Activated CD4-positive, alpha-beta T cell treated with anti-CD3 and anti-CD28 coated beads for 1 hour (primary cell): Measurements from ENCODE around the gene ASAP2.

Experiments used
- DNase-seq: peaks from one replicate; pipeline ENCODE4 v3.0.0-alpha.2; 2020

The ASAP2 gene

DNA sequence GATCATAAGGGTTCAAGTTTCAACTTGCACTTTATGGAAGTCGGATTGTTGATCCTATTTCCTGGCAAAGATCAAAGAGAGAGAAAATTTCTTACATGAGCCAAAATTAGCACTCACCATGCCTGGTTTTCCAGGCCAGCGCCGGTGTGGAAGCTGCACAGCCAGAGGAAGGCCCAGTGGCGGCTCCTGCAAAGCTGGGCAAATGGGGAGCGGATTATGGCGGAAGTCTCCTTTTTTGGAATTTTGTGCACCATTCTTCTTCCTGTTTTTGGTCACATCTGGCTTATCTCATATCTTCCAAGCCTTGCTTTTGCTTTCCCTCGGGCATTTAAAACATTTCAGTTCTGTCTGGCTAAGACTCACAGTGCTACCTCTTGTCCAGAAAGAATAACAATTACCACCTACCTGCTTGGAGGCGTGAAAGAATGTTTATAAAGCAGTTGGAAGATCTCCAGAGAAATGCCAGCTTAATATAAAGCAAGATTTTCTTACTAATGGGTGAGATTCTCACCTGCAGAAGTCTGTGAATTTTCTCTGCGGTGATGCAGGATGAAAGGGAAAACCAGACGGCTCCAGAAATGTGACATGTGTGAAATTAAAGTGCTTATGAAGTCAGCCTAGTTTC is 94.3 kb downstream of the ASAP2 start:
- DNase-seq, result no peak

DNA sequence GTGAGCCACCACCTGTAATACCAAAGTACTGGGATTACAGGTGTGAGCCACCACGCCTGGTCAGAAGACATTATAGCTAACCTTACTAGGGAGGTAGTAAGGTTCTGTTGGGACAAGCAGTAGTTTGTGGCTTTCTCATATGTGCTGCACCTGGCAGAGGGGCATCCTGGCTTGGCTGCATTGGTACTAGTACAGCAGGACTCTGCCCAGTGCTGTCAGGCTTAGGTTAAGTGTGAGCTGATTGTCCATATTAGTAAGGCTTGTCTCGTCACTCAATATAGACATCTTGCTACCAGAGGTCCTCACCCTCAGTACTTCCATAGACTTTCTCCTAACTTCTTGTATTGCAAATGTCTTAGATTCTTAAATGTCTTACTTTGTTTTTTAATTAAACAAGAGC is 96.1 kb downstream of the ASAP2 start:
- DNase-seq, result no peak

DNA sequence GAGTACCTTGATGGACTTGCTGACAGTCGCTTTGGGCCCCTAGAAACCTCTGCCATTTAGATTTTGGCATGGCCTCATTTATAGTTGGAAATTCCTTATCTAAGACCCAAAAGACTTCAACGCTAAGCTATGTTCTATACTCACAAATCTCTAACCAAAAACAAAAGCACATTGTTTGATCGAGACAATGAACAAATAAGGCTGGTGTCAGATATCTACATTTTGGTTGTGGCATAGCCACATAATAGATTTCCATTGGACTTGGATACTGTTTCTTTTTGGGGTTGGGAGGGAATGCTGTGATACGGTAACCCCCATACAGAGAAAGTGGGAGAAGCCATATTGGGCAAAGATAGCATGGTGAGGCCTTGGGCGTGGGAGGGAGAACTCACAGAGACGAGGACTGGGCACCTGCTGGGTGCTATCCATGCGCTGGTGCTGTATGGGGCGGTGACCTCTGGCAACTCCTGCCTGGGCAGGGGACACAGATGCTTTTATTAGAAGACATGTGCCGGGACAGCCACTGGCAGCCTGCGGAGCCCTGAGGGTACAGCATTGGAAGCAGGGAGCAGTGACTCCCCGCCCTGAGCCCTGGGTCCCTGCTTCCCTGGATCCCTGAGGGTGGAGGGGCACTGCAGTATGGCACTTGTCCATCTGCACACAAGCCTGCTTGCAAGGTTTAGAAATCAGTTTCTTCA is 97.1 kb downstream of the ASAP2 start:
- DNase-seq, result no peak

DNA sequence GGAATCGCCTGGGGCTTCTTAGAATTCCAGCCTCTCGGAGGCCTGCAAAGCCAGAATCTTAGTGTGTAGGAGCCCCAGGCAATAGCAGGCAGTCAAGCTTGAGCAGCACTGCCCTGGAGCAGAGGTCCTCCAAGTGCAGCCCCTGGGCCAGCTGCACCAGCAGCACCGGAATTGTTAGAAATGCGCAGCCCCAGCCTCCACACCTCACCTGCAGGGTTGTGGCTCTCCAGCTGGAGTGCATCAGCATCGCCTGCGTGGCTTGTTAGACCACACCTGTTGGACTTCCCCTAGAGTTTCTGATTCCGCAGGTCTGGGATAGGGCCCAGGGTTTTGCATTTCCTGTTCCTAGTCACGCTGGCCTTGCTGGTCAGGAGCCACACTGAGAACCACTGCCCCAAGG is 100.3 kb downstream of the ASAP2 start:
- no peak for DNase-seq

DNA sequence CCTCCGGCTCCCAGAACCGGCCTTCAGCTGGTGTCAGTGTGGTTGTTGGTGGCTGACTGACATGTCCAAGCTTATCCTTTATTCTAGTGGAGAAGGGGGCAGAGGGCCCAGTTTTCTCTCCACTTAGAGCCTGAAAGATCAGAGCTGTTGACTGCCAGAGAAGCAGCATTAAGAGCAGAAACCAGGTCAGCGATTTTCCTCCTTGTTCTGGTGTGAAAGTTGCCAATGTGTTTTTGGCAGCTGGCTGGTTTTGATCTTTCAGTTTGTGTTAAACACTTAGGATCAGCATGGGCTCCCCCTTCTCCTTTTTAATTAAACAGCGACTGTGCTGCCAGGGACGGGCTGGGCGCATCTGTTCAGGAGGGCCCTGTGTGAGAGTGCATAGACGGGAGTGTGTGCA is 100.9 kb downstream of the ASAP2 start:
- DNase-seq, result no peak

DNA sequence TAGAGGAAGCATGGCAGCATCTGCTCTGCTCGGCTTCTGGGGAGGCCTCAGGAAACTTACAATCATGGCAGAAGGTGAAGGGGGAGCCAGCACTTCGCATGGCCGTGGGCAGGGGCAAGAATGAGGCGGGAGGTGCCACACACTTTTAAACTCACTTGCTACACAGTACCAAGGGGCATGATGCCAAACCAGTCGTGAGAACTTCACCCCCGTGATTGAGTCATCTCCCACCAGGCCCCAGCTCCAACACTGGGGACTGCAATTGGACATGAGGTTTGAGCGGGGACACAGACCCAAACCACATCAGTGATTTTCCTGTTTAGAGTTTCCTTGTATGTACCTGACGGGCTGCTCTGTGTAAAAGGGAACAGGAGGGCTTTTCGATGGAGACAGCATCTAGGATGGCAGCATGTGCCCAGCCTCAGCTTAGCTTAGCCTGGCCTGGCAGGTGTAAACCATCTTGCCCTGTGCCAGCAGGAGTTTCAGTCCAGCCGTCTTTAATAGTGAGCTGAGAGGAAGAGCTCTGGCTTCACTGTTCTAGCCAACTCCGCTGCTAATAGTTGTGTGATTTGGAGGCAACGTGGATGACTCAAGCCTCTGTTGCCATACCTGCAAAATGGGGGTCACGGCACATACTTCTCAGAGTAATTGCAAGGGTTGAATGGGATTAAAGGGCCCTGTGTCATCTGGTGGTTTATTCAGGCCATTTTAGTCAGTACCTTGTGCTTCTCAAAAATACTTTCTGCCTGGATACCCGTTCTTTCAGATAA is 101.8 kb downstream of the ASAP2 start:
- DNase-seq, result no peak

DNA sequence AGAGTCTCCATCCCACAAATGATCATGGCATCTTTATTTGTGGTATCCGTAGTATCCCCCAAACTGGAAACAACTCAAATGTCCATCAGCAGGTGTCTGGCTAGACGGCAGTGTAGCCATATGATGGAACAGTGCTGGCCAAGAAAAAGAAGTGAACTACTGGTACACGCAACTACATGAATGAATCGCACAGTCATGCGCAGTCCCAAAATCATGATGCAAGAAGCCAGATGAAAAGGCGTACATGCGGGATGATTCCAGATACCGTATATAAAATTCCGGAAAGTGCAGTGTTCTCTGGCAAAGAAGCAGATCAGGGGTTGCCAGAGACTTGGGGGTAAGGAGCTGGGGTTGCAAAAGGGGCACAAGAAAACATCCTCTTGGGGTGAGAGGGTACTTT is 102.5 kb downstream of the ASAP2 start:
- DNase-seq, result no peak

DNA sequence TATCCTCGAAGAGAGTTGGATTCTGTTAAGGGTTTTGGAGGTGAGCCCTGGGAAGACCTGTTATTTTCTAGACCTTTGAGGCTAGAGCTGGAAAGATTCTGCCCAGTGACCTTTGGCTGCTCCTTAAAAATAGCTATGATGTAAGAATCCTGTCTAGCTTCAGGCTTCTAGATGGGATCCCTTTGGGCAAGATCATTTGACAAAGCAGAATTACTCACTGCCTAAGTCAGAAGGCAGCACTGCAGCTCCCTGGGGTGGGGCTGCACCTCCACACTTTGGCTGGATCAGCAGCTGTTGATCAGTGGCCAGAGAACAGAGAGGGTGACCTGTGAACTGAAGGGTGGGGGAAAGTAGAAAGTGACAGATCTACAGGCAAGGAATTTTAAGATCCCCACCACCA is 103.8 kb downstream of the ASAP2 start:
- no peak for DNase-seq

DNA sequence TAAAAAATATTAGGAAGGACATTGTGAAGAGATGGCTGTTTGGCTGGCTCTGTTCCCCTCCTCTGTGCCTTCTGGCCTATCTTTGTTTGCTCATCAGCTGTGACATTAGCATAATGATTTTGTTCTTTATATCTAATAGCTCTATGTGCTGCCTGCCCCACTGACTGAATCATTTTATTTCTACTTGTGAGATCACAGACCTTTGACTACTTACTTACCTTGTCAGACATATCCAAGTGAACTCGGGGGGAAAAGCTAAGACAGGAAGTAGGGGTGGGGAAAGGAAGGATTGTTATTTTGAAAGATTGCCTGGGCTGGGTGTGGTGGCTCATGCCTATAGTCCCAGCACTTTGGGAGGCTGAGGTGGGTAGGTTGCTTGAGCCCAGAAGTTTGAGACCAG is 104.2 kb downstream of the ASAP2 start:
- no peak for DNase-seq

DNA sequence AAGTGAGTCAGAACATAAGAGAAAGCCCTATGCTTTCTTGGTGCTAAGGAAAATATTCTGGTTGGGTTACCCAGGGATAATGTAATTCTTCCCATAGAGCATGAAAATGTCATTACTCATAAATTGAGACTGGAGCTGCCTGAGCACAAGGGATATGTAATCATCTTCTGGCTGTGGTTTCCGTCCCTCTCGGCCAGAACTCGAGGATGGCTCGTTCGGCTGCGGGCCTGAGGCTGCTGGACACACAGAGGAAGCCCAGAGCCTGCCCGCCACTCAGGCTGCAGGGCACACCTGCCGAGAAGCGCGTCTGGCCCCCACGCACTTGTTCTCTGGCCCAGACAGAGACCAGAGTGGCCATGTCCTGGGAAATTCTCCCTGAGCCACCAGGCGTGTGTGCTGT is 104.9 kb downstream of the ASAP2 start:
- DNase-seq, result no peak

DNA sequence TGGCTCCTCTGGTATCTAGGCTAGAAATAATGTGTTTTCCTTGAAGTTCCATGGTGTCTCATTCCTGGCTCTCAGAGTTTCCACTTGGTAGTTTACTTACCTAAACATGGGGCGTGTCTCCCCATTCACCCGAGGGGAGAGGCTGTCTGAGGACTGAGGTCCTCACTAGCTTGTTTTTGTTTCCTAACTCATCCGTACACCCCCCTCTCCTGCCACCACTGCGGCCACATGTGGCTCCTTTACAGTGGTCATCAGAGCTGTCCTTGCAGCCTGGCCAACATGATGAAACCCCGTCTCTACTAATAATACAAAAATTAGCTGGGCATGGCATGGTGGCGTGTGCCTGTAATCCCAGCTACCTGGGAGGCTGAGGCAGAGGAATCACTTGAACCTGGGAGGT is 106.0 kb downstream of the ASAP2 start:
- no peak for DNase-seq

DNA sequence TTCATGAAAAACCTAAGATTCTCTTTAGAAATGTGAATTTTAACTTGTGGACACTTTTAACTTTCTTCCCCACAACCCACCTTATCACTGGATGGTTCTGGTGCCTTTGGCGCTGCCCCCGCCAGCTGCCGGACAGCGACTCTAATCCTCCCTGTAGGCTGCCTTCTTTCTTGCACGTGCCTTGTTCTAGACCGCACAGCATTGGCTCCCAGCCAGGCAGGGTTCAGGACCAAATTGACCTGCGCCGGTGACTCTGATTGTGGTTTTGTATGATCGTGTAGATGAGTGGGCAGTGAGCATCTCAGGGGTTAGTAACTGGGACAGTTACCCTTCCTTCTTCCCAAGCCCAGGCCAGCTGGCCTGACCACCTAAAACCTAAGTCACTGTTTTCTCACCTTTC is 106.8 kb downstream of the ASAP2 start:
- DNase-seq, result no peak

DNA sequence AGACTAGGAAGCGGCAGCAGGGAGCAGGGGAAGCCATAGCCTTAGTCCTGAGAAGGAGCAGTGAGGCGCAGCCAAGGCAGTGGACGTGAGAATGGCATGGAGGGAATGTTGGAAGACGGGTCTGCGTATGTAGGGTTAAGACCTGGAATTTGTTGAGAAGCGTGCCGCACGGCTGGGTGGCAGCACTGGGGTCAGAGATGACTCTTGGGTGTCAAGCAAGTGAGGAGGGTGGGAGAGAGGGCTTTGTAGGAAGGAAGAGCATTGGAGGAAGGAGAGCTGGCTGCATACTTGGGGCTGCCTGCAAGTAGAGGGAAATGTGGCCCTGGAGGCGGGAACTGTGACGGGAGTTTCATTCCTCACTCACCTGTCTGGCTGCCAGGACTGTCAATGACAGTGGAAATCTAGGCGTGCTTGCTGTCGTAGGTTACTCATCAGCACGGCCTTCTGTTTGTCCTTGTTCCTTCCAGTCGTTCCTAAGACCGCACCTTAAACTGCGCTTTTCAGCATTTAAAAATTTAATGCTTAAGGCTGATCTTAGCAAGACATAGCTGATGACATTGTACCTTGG is 108.8 kb downstream of the ASAP2 start:
- DNase-seq, result no peak

DNA sequence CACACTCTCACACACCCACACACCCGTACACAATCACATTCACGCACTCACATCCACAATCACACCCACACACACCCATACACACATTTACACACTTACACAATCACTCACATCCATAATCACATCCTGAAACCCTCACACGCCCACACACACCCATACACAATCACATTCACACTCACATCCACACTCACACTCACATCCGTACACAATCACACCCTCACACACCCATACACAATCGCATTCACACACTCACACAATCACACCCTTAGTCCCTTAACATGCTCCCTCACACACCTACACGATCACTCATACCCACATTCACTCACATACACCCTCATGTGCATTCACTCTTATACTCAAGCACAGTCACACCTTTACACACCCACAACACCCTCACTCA is 110.9 kb downstream of the ASAP2 start:
- no peak for DNase-seq

DNA sequence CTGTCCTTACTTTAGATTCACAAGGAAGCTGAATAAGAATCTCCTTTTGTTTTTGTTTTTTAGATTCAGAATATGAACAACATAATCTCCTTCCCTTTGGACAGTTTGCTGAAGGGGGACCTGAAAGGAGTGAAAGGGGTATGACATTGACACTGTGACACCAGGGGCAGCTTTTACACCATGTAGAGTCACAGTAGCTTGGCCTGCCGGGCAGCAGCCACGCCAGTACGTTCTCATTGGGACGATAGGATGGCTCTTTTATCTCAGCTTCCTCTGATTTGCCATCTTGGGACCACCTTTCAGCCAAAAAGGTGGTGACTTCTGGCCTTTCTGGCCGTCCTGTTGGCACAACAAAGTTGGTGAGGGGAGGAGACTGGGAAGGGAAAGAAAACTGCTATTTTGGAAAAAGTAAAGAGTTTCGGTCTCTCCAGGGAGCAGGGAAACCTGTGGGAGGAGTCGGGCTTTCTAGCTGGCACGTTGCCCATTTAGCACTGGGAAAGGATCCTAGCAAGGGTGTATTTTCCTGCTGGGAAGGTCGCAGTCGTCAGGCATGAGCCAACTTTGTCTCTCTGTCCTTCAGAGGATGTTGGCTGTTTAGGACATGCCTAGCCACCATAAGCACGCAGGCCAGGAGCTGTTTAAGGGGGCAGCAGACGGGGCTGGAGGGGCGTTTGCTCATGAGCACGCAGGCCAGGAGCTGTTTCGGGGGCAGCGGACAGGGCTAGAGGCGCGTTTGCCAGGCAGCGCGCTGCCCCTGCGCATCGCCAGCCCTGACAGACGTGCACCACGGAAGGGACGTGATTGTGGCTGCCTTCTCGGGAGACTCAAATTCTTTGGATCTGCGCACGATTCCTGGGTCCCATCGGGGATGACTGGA is 112.1 kb downstream of the ASAP2 start:
- DNase-seq, result no peak

DNA sequence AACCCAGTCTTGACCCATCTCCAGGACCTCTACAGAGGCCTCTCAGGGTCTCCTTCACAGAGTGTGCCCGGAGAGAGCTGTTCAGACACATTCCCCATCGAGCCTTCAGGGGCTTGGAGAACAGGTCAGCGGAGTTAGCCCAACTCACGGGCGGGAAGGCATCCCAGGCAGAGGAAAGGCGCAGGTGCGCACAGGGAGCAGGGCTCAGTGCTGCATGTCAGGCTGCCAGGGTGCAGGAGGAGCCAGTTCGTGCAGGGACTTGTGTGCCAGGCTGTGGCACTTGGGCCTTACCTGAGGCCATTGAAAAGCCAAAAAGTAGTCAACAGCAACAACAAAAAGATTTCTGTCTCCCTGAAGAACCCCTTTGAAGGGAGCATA is 112.7 kb downstream of the ASAP2 start:
- no peak for DNase-seq

DNA sequence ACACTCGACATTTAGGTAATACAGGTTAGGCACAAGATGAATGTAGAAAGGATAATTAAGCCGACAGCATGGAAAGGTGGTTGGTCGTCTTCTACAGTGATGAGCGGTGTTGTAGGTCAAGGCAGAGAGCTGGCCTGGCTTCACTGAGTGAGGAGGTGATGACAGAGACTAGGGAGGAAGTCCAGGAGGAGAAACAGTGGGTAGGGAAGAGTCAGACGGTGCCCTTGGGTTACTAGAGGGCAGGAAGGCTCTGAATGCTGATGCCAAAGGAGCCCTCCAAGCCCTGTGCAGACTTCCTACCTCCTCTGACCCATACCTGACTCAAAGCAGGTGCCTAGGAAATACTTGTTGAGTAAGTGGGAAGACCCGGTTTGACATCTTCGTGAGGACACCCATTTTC is 116.0 kb downstream of the ASAP2 start:
- DNase-seq, result no peak

DNA sequence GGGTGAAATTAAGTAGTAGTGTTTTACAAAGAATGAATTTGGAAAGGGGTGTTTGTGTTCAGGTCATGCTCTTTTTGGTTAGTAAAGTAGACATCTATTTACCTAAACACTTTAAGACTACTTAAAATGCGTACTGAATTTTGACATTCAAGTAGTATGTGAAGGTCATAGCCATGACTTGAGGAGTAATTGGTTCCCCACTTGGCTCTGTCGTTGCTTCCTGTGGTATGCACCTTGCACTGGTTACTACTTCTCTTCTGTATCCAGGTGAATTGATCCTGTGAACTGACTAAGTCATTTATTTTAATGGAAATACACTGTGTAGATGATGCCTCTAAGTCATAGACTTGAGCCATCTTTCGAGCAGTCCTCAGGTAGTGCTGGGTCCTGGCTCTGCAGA is 118.8 kb downstream of the ASAP2 start:
- no peak for DNase-seq

DNA sequence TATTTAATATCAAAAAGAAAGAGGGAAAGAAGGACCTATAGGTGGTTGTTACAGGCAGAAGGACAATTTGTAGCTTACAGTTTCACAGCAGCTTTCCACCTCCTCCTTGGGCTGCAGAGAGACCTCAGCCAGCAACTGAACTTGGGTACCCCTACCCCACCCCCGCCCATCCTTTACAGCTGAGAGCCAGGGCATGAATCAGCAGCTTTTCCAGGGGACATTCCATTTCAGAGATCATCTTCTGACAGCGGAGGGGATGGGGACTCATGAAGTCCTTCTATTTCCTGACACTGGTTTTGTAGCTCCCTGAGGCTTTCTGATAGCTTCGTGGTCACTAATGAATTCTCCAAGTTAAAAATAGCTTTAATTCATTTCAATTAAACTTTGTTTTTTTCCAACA is 120.4 kb downstream of the ASAP2 start:
- DNase-seq, result no peak

DNA sequence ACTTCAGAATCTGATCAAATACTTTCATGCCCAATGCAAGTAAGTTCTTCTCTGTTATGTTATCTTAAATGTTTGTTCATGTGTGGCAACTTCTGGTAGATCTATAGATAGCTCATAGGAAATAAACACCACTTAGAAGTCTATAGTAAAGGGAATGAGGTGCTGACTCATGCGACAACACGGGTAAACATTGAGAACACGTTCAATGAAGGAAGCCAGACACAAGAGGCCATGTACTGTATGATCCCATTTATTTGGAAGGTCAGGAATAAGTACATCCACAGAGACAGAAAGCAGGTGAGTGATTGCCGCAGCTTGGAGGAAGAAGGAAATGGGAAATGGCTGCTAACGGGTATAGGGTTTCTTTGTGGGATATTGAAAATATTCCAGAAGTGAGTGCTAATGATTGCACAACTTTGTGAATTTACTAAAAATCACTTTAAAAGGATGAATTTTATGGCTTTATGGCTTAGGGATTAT is 121.3 kb downstream of the ASAP2 start:
- no peak for DNase-seq

DNA sequence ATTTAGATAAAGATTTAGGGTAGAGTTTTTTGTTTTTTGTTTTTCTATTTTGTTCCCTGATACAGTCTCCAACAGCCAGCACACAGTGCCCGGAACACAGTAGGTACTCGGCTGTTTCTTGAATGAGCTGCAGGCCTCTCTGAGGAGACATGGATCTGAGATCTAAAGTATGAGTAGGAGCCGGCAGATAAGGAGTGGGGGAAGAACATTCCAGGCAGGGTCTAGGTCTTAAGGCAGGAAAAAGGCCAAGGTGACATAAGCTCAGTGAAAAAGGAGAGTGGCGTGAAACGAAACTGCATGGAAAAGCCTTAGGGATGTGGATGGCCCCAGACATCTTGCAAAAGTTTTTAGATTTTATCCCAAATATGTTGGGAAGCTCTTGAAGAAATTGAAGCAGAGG is 122.3 kb downstream of the ASAP2 start:
- DNase-seq, result no peak

DNA sequence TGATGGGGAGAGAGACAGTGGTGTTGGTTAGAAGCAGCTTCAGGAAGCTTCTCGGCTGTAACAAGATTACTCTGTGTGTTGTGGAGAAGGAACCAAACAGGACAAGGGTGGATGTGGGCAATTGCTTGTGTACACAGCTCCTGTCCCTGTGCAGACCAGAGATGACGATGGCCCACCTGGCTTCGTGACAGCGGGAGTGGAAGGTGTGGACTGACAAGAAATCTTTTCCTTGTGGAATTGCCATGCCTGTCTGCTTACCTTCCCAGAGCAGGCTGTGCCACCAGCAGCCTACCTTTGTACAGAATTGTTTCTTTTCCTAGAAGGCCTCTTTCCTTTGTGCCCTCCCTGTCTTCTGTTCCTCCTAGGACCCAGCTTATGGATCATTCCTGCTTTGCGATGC is 122.9 kb downstream of the ASAP2 start:
- DNase-seq, result no peak
